GM19397 (cell line): ENCODE data around the gene TMPRSS15.

Source experiments
- ATAC-seq: cut with Tn5 transposase; IDR thresholded peaks from one replicate; pipeline ENCODE4 v1.9.1; 2021; ENCODE audit warnings: mild to moderate bottlenecking, moderate library complexity; ENCODE audit not compliant: unreplicated experiment

TMPRSS15 gene

GRCh38 chr21:18350216-18350615, 53.4 kb downstream of the TMPRSS15 start:
- ATAC-seq = no peak

- no peak for ATAC-seq
Observed at GRCh38 chr21:18349468-18349867, 54.1 kb downstream of the TMPRSS15 start.

- no peak for ATAC-seq
Observed at GRCh38 chr21:18340387-18340942, 63.1 kb downstream of the TMPRSS15 start.

- no peak for ATAC-seq
Observed at GRCh38 chr21:18335651-18336236, 67.8 kb downstream of the TMPRSS15 start.

GRCh38 chr21:18334066-18334465, 69.5 kb downstream of the TMPRSS15 start:
- ATAC-seq = no peak

GRCh38 chr21:18318156-18318555, 85.4 kb downstream of the TMPRSS15 start:
- ATAC-seq = no peak

- ATAC-seq = no peak
Observed at GRCh38 chr21:18298228-18298627, 105.4 kb downstream of the TMPRSS15 start.

- ATAC-seq = no peak
Observed at GRCh38 chr21:18294100-18294499, 109.5 kb downstream of the TMPRSS15 start.

- ATAC-seq = no peak
Observed at GRCh38 chr21:18289876-18290275, 113.7 kb downstream of the TMPRSS15 start.

- no peak for ATAC-seq
Observed at GRCh38 chr21:18285379-18285778, 118.2 kb downstream of the TMPRSS15 start.

- ATAC-seq = no peak
Observed at GRCh38 chr21:18275781-18276180, 127.8 kb downstream of the TMPRSS15 start.

GRCh38 chr21:18274370-18274769, 129.2 kb downstream of the TMPRSS15 start:
- ATAC-seq = no peak

- ATAC-seq = no peak
Observed at GRCh38 chr21:18273400-18273799, 130.2 kb downstream of the TMPRSS15 start.

GRCh38 chr21:18269856-18270255, 133.7 kb downstream of the TMPRSS15 start:
- ATAC-seq = no peak

- ATAC-seq = no peak
Observed at GRCh38 chr21:18268906-18269305, 134.7 kb downstream of the TMPRSS15 start.

- ATAC-seq = no peak
Observed at GRCh38 chr21:18267496-18267895, 136.1 kb downstream of the TMPRSS15 start.

GRCh38 chr21:18265944-18266343, 137.6 kb downstream of the TMPRSS15 start:
- no peak for ATAC-seq

GRCh38 chr21:18253799-18254198, 149.8 kb downstream of the TMPRSS15 start:
- ATAC-seq = no peak

GRCh38 chr21:18253221-18253620, 150.4 kb downstream of the TMPRSS15 start:
- ATAC-seq = no peak

GRCh38 chr21:18252680-18253079, 150.9 kb downstream of the TMPRSS15 start:
- no peak for ATAC-seq

GRCh38 chr21:18252256-18252655, 151.3 kb downstream of the TMPRSS15 start:
- no peak for ATAC-seq

GRCh38 chr21:18251065-18251464, 152.5 kb downstream of the TMPRSS15 start:
- ATAC-seq = no peak

- no peak for ATAC-seq
Observed at GRCh38 chr21:18249672-18250071, 153.9 kb downstream of the TMPRSS15 start.
